HG03108 (cell line): ENCODE measurements around the gene PDCD11.
"Not testable (repeated sequence)": the region's sequence is repeated elsewhere in the genome, so short reads cannot be mapped to it uniquely, and the experiment has no call there.

ENCODE experiments used
- ATAC-seq: cut with Tn5 transposase; IDR thresholded peaks from one replicate; pipeline ENCODE4 v1.9.1; 2021; ENCODE audit warnings: moderate library complexity; ENCODE audit not compliant: unreplicated experiment

Gene PDCD11

GRCh38 chr10:103470761-103471653 lies 74.6 kb downstream of the PDCD11 start:
- ATAC-seq: peak; percentile 59

- ATAC-seq: peak; percentile 28
Observed at GRCh38 chr10:103472005-103472404, 75.6 kb downstream of the PDCD11 start.

GRCh38 chr10:103473261-103473671 lies 76.8 kb downstream of the PDCD11 start:
- no peak for ATAC-seq

GRCh38 chr10:103474077-103474476 lies 77.7 kb downstream of the PDCD11 start:
- no peak for ATAC-seq

- ATAC-seq: no peak
Observed at GRCh38 chr10:103475437-103475836, 79.0 kb downstream of the PDCD11 start.

- peak; percentile 47 for ATAC-seq
Observed at GRCh38 chr10:103476046-103476768, 79.8 kb downstream of the PDCD11 start.

- no peak for ATAC-seq
Observed at GRCh38 chr10:103478671-103479070, 82.2 kb downstream of the PDCD11 start.

GRCh38 chr10:103479135-103479534 lies 82.7 kb downstream of the PDCD11 start, which contains the start of gene CALHM3:
Gene CALHM3, minus strand, starts transcription at chr10:103479240. Its CDS starts 208 bp downstream, at chr10:103479032.
- no peak for ATAC-seq

GRCh38 chr10:103480521-103480920 lies 84.1 kb downstream of the PDCD11 start:
- no peak for ATAC-seq

GRCh38 chr10:103481974-103482531 lies 85.6 kb downstream of the PDCD11 start:
- peak; percentile 72 for ATAC-seq

- ATAC-seq: not testable (repeated sequence)
Observed at GRCh38 chr10:103486635-103487409, 90.4 kb downstream of the PDCD11 start.

GRCh38 chr10:103487410-103487708 lies 90.9 kb downstream of the PDCD11 start:
- ATAC-seq: no peak

GRCh38 chr10:103490986-103491314 lies 94.5 kb downstream of the PDCD11 start:
- no peak for ATAC-seq

- no peak for ATAC-seq
Observed at GRCh38 chr10:103491729-103492364, 95.4 kb downstream of the PDCD11 start.

- ATAC-seq: no peak
Observed at GRCh38 chr10:103492655-103493261, 96.3 kb downstream of the PDCD11 start.

- no peak for ATAC-seq
Observed at GRCh38 chr10:103493362-103493915, 97.0 kb downstream of the PDCD11 start, which contains the start of gene NEURL1. Gene NEURL1, plus strand, starts transcription at chr10:103493705. Its CDS starts 683 bp downstream, at chr10:103494388.

- ATAC-seq: no peak
Observed at GRCh38 chr10:103493916-103494877, 97.8 kb downstream of the PDCD11 start.

- ATAC-seq: no peak
Observed at GRCh38 chr10:103495321-103495720, 98.9 kb downstream of the PDCD11 start.
